Pancreas (tissue), 10 donors: ENCODE results near the gene FBXL15. TPM values are rescaled to one million over a fixed set of nuclear protein-coding genes. Genes with fewer than 3 reads are reported as not detected.

Experiments used
- ATAC-seq, 4 donors: fragments of 200-7000 bp; cut with Tn5 transposase; one replicate each; pipeline versions ENCODE4 v1.8.0 to v1.9.1; 2020; ENCODE audit warnings: mild to moderate bottlenecking in 4 of 4, moderate library complexity in 4 of 4
- DNase-seq, 6 donors: peaks; one replicate each; pipeline ENCODE4 v3.0.0-alpha.2; 2020
- FAIRE-seq: peaks from 2 replicates; lab custom pipeline; 2012; peaks lifted over from hg19 to GRCh38; lab: Jason Lieb, UNC
- H3K27ac ChIP-seq, 4 donors: fragments of 200-600 bp; sonication (generic); 1 replicate in 3 of 4; 2 replicates in 1 of 4; pipeline versions ENCODE4 v1.5.0 to v1.8.0; 2020
- H3K27me3 ChIP-seq, 4 donors: fragments of 200-600 bp; one replicate each; pipeline ENCODE4 v1.8.0; 2021
- H3K36me3 ChIP-seq, 3 donors: fragments of 200-600 bp; sonication (generic) in 1 of 3; one replicate each; pipeline versions ENCODE4 v1.5.0 to v1.8.0; 2020 to 2021
- H3K4me1 ChIP-seq, 3 donors: fragments of 200-600 bp; one replicate each; pipeline ENCODE4 v1.8.0; 2021
- H3K4me3 ChIP-seq, 4 donors: fragments of 200-600 bp; sonication (generic) in 2 of 4; one replicate each; pipeline versions ENCODE4 v1.5.0 to v1.8.0; 2020 to 2021
- H3K9me3 ChIP-seq, 4 donors: fragments of 200-600 bp; one replicate each; pipeline ENCODE4 v1.8.0; 2021
- CTCF ChIP-seq, 4 donors: fragments of 200-600 bp; sonication (generic) in 3 of 4; IDR thresholded peaks; one replicate each; pipeline versions ENCODE4 v1.5.0 to v1.8.0; 2021; ENCODE audit warnings: antibody characterized with exemption in 4 of 4
- WGBS, 2 donors: extraction: QIAGEN DNeasy Blood & Tissue Kit; methylation state at CpG; one replicate each; pipeline ENCODE4 v1.1.7; 2013; 5-methylcytosine and 5-hydroxymethylcytosine counted together
- intact Hi-C, 3 donors: fragments of 100-400 bp; cut with DNase I; formaldehyde crosslinking; loops; one replicate each; pipeline versions ENCODE4 v1.11.1 to v1.14.2; 2022
- polyA plus RNA-seq, 2 donors: library from polyadenylated mRNA; stranded (reverse); fragments of 200-250 nt; gene quantifications; one replicate each; pipeline ENCODE4 v1.2.3, GENCODE V29; 2013
- total RNA-seq, 6 donors: library from RNA; stranded (reverse); fragmentation: NEBNext Ultra II Directional in 4 of 6; extraction: Animal tissue kit (Norgen Biotek cat#: 25700) in 4 of 6; gene quantifications; one replicate each; pipeline versions ENCODE4 v1.2.1 to v1.2.4, GENCODE V29; 2021 to 2023
- donor health status: healthy with polysubstance abuse.
- donor health status: DM: no; HTN: no; CAD: no; lungs with moderate emphysema.
- donor health status: DM: no; HTN: no; CAD: no.
- donor health status: control.
- donor health status: control.
- donor health status: Bipolar disorder and iron deficiency.
- donor health status: DM: yes; HTN: yes; CAD: no.
- donor health status: DM: no; HTN: no; CAD: no.
- donor health status: DM: no; HTN: no; CAD: no.
- donor health status: DM: yes; HTN: yes; CAD: no.

Gene FBXL15
- total RNA-seq (10 to 100 TPM in 5 of 6 donors, 1 to 10 TPM in 1; 10.0 to 13.6 (median 10.7) TPM), polyA plus RNA-seq (10 to 100 TPM; 15.7 to 24.2 TPM)

- H3K27me3 ChIP-seq = peaks cover 0 to 6% (median 0%) of the 10 kb centered on the region in 4 donors
- DNase-seq (peak; percentile 96 to 100 (median 98)), FAIRE-seq (peak; percentile 68), ATAC-seq (peak; percentile 79 to 87 (median 80))
- intact Hi-C loops = no loop called here
- H3K27ac ChIP-seq = peak within 1 kb of the TSS; percentile 86 to 93 (median 92)
- WGBS, 2 donors = 0% methylated on average over 56 to 66 of the region's 66 CpGs
- peak within 1 kb of the TSS; percentile 59 to 77 (median 74) for H3K4me3 ChIP-seq
- TF ChIP-seq CTCF (IDR thresholded peaks at IDR 0.05) = no peak
- H3K4me1 ChIP-seq = peaks cover 7 to 19% (median 12%) of the 10 kb centered on the region in 3 donors
- H3K9me3 ChIP-seq = no peaks in the 10 kb centered on the region
- H3K36me3 ChIP-seq = peaks cover 0 to 7% (median 0%) of the 10 kb centered on the region in 3 donors
Observed at GRCh38 chr10:102420714-102421506, at the start of gene FBXL15. FBXL15 (plus strand) TSS chr10:102420836; CDS start chr10:102421130, 294 bp downstream.

GRCh38 chr10:102371295-102371694 is 49.3 kb upstream of the FBXL15 start:
- ATAC-seq (no peak), FAIRE-seq (no peak), DNase-seq (no peak)
- intact Hi-C loops = no loop called here
- no peaks in the 10 kb centered on the region for H3K27me3 ChIP-seq
- no peak for TF ChIP-seq CTCF (IDR thresholded peaks at IDR 0.05)
- WGBS, 2 donors = 99 to 100% methylated on average over 2 of the region's 2 CpGs
- no peak overlapping the region for H3K4me3 ChIP-seq
- H3K27ac ChIP-seq = no peak overlapping the region
- no peaks in the 10 kb centered on the region for H3K4me1 ChIP-seq
- no peaks in the 10 kb centered on the region for H3K9me3 ChIP-seq
- H3K36me3 ChIP-seq = peaks cover 10 to 86% (median 50%) of the 10 kb centered on the region in 3 donors

GRCh38 chr10:102375250-102375649 is 45.4 kb upstream of the FBXL15 start:
- intact Hi-C loops = no loop called here
- no peak overlapping the region for H3K4me3 ChIP-seq
- no peak for DNase-seq
- 80 to 82% methylated on average over 7 of the region's 7 CpGs for WGBS, 2 donors
- no peak for TF ChIP-seq CTCF (IDR thresholded peaks at IDR 0.05)
- H3K9me3 ChIP-seq = no peaks in the 10 kb centered on the region
- H3K4me1 ChIP-seq = no peaks in the 10 kb centered on the region
- FAIRE-seq = no peak
- H3K36me3 ChIP-seq = peaks cover 14 to 77% (median 37%) of the 10 kb centered on the region in 3 donors
- no peaks in the 10 kb centered on the region for H3K27me3 ChIP-seq
- H3K27ac ChIP-seq = no peak overlapping the region
- peak in 1 of 4 donors; percentile 19 for ATAC-seq

GRCh38 chr10:102375867-102376266 is 44.8 kb upstream of the FBXL15 start:
- Histone ChIP-seq H3K4me1 (no peaks in the 10 kb centered on the region), H3K4me3 (no peak overlapping the region), H3K27me3 (no peaks in the 10 kb centered on the region), H3K36me3 (peaks cover 8 to 77% (median 35%) of the 10 kb centered on the region in 3 donors), H3K9me3 (no peaks in the 10 kb centered on the region), H3K27ac (no peak overlapping the region)
- WGBS, 2 donors = 83 to 94% methylated on average over 2 of the region's 2 CpGs
- no peak for TF ChIP-seq CTCF (IDR thresholded peaks at IDR 0.05)
- FAIRE-seq (no peak), ATAC-seq (no peak), DNase-seq (no peak)
- intact Hi-C loops = no loop called here

GRCh38 chr10:102376901-102377300 is 43.7 kb upstream of the FBXL15 start:
- Histone ChIP-seq H3K4me1 (no peaks in the 10 kb centered on the region), H3K36me3 (peaks cover 8 to 78% (median 27%) of the 10 kb centered on the region in 3 donors), H3K9me3 (no peaks in the 10 kb centered on the region), H3K4me3 (no peak overlapping the region), H3K27me3 (no peaks in the 10 kb centered on the region), H3K27ac (no peak overlapping the region)
- no peak for TF ChIP-seq CTCF (IDR thresholded peaks at IDR 0.05)
- WGBS, 2 donors = 92 to 95% methylated on average over 11 to 12 of the region's 12 CpGs
- intact Hi-C loops = no loop called here
- DNase-seq = no peak
- no peak for ATAC-seq
- FAIRE-seq = no peak
